GM12878 (cell line): ENCODE data around the gene U2AF2. TPM values are rescaled to one million over a fixed set of nuclear protein-coding genes. Genes with fewer than 3 reads are reported as not detected.

Source experiments
- ATAC-seq: fragments of 200-7000 bp; cut with Tn5 transposase; 3 replicates; pipeline ENCODE4 v1.9.1; 2020; ENCODE audit warnings: mild to moderate bottlenecking, moderate library complexity
- BruUV-seq: library from RNA; stranded (reverse); fragments of 400-500 nt; replicated peaks from 2 replicates; lab custom pipeline; 2021; lab: Mats Ljungman, UMichigan
- CTCF ChIA-PET: fragments of 300-600 bp; sonication (Branson Sonifier 250); formaldehyde crosslinking; extraction: SDS; loops from one replicate; lab custom pipeline; 2021; ENCODE audit warnings: inconsistent platforms; lab: Yijun Ruan, JAX
- POLR2A ChIA-PET: fragments of 350-600 bp; formaldehyde crosslinking; extraction: SDS; loops from one replicate; lab custom pipeline; 2021; ENCODE audit warnings: inconsistent platforms; lab: Charles Lee
- RAD21 ChIA-PET: fragments of 300-600 bp; sonication (Branson Sonifier 250); formaldehyde crosslinking; loops from one replicate; lab custom pipeline; 2023; ENCODE audit warnings: antibody characterized with exemption; ENCODE audit not compliant: unreplicated experiment; lab: Charles Lee
- SMC1A ChIA-PET: fragments of 300-600 bp; sonication (Branson Sonifier 250); formaldehyde crosslinking; loops from one replicate; lab custom pipeline; 2023; ENCODE audit not compliant: unreplicated experiment, uncharacterized antibody; lab: Charles Lee
- DNase-seq: peaks from one replicate; pipeline ENCODE4 v3.0.0-alpha.2; 2011; ENCODE audit warnings: low read depth, low spot score
- FAIRE-seq: peaks from 3 replicates; lab custom pipeline; 2011; peaks lifted over from hg19 to GRCh38; lab: Jason Lieb, UNC
- H2AFZ ChIP-seq: 2 replicates; pipeline ENCODE4 v1.6.0; 2011; ENCODE audit warnings: low read depth, low read length, control low read depth; ENCODE audit not compliant: control insufficient read depth
- H3K27ac ChIP-seq: 2 replicates; pipeline ENCODE4 v1.5.1; 2011; ENCODE audit warnings: control low read depth; ENCODE audit not compliant: control insufficient read depth, insufficient read depth
- H3K27me3 ChIP-seq, 2 experiments: replicated peaks in 1 of 2; 2 replicates each; pipeline versions ENCODE4 v1.6.0 to v1.6.1; 2011; ENCODE audit warnings: low read length in 1 of 2; ENCODE audit not compliant: control insufficient read depth in 2 of 2, insufficient read depth in 2 of 2
- H3K36me3 ChIP-seq, 2 experiments: 2 replicates each; pipeline ENCODE4 v1.5.1; 2011; ENCODE audit warnings: low read length in 1 of 2; ENCODE audit not compliant: control insufficient read depth in 2 of 2, insufficient read depth in 2 of 2
- H3K4me1 ChIP-seq: 2 replicates; pipeline ENCODE4 v1.6.1; 2011; ENCODE audit warnings: mild to moderate bottlenecking, low read length, moderate library complexity, mixed read lengths; ENCODE audit not compliant: control insufficient read depth, insufficient read depth
- H3K4me2 ChIP-seq: 2 replicates; pipeline ENCODE4 v1.6.0; 2011; ENCODE audit warnings: control low read depth; ENCODE audit not compliant: control insufficient read depth, insufficient read depth
- H3K4me3 ChIP-seq: fragments of 200-600 bp; sonication (generic); 2 replicates; pipeline ENCODE4 v1.5.1; 2016
- H3K79me2 ChIP-seq: 2 replicates; pipeline ENCODE4 v1.6.0; 2011; ENCODE audit warnings: low read length; ENCODE audit not compliant: control insufficient read depth, insufficient read depth
- H3K9ac ChIP-seq: 2 replicates; pipeline ENCODE4 v1.8.0; 2011; ENCODE audit warnings: low read length, control low read depth, mixed read lengths; ENCODE audit not compliant: control insufficient read depth, insufficient read depth
- H3K9me3 ChIP-seq: replicated peaks from 3 replicates; pipeline ENCODE4 v1.5.1; 2011; ENCODE audit warnings: mild to moderate bottlenecking, low read length; ENCODE audit not compliant: control insufficient read depth, insufficient read depth
- H4K20me1 ChIP-seq: 2 replicates; pipeline ENCODE4 v1.6.0; 2011; ENCODE audit not compliant: control insufficient read depth, insufficient read depth
- BRCA1 ChIP-seq: IDR thresholded peaks from 2 replicates; pipeline ENCODE4 v1.6.1; 2011; ENCODE audit warnings: low read depth, low read length, improper control_type of control experiment
- NFIC ChIP-seq: IDR thresholded peaks from 2 replicates; pipeline ENCODE4 v1.6.1; 2012; ENCODE audit warnings: low read depth, mild to moderate bottlenecking, inconsistent platforms, low read length, moderate library complexity
- NFYB ChIP-seq: IDR thresholded peaks from 2 replicates; pipeline ENCODE4 v1.6.1; 2011; ENCODE audit warnings: low read depth, mild to moderate bottlenecking, low read length, improper control_type of control experiment, moderate library complexity; ENCODE audit not compliant: insufficient read depth
- POLR2A ChIP-seq: IDR thresholded peaks from 2 replicates; pipeline ENCODE4 v1.6.1; 2011; ENCODE audit warnings: low read depth, mild to moderate bottlenecking, low read length
- RUNX3 ChIP-seq: IDR thresholded peaks from 2 replicates; pipeline ENCODE4 v1.6.1; 2012; ENCODE audit warnings: low read length, inconsistent platforms
- WRNIP1 ChIP-seq: IDR thresholded peaks from 2 replicates; pipeline ENCODE4 v1.6.1; 2011; ENCODE audit warnings: low read depth, low read length, improper control_type of control experiment, borderline replicate concordance
- ZNF217 ChIP-seq: fragments of 450-650 bp; IDR thresholded peaks from 2 replicates; pipeline ENCODE4 v1.6.1; 2017; ENCODE audit warnings: antibody characterized with exemption, mild to moderate bottlenecking
- WGBS: methylation state at CpG from one replicate; pipeline ENCODE4 v1.1.6; 2016; ENCODE audit warnings: low lambda C conversion rate; ENCODE audit not compliant: insufficient replicate concordance, insufficient coverage; ENCODE audit errors: missing lambda C conversion rate; 5-methylcytosine and 5-hydroxymethylcytosine counted together
- in situ Hi-C: fragments of 300-500 bp; cut with MboI; formaldehyde crosslinking; loops from 9 replicates; pipeline ENCODE4 v1.14.3; 2018; ENCODE audit warnings: mixed read lengths
- intact Hi-C: fragments of 100-400 bp; cut with micrococcal nuclease; formaldehyde crosslinking; loops from one replicate; pipeline ENCODE4 v1.14.2; 2022; ENCODE audit not compliant: unreplicated experiment
- polyA plus RNA-seq, 11 experiments: library from polyadenylated mRNA; depleted of rRNA in 4 of 11; unstranded in 6 of 11; stranded (reverse) in 5 of 11; fragments of >200 nt; fragmentation: Nextera tagmentation in 4 of 11; fragmentation: Illumina TruSeq in 1 of 11; extraction: Ambion mirVana in 4 of 11; extraction: Trizol in 1 of 11; gene quantifications; 1 replicate in 1 of 11; 2 replicates in 10 of 11; pipeline versions ENCODE4 v1.2.1 to v1.2.3, GENCODE V29; 2011 to 2016; ENCODE audit warnings: inconsistent platforms in 2 of 11, missing spikeins in 2 of 11, low read depth in 1 of 11
- total RNA-seq, 4 experiments: library from RNA; depleted of rRNA in 3 of 4; stranded (reverse); fragments of >200 nt in 3 of 4; fragmentation: Illumina TruSeq in 1 of 4; extraction: Trizol in 1 of 4; gene quantifications; 2 replicates each; pipeline versions ENCODE4 v1.2.1 to v1.2.3, GENCODE V29; 2013 to 2021

Gene U2AF2
- total and polyA plus RNA-seq, 10 of the 15 experiments (the other 5 are each of a cell fraction or from before 2014, with no cell fraction given) = 3.0 to 338 (median 130) TPM

- FAIRE-seq (peak; percentile 78), ATAC-seq (peak; percentile 1; the same call in 1 of the 3 replicates), DNase-seq (no peak)
- H3K36me3 ChIP-seq = peaks cover 5 to 33% of the 10 kb centered on the region in 2 experiments
- POLR2A ChIA-PET = interaction anchor here (0.5 to 2.0 kb wide), 9 partner anchors 10 to 474 kb away, joined by 3 to 9 read pairs (median 4); partner anchors contain the start of gene EPN1
- H3K27ac ChIP-seq = peak overlapping the region; percentile 100
- no peak overlapping the region for H2AFZ ChIP-seq
- H3K4me3 ChIP-seq = peak overlapping the region; percentile 94
- in situ Hi-C loops (loop anchor here (10.0 to 25.0 kb wide), 2 partner anchors 1192 to 1520 kb away; partner anchors contain the start of genes CNOT3 and LENG9), intact Hi-C loops (no loop called here)
- no peaks in the 10 kb centered on the region for H3K27me3 ChIP-seq
- H3K4me1 ChIP-seq = peaks cover 12% of the 10 kb centered on the region
- TF ChIP-seq ZNF217 = no peak
- peak; percentile 61 for TF ChIP-seq NFYB
- TF ChIP-seq WRNIP1 = peak; percentile 14; the same call in 1 of the 2 replicates
- TF ChIP-seq POLR2A = 0 out of 2 replicates have a peak, but pooled peaks have one; percentile 30
- no peak for TF ChIP-seq NFIC
- no peak for TF ChIP-seq BRCA1
- TF ChIP-seq RUNX3 = peak; percentile 19; the same call in 1 of the 2 replicates
- H3K4me2 ChIP-seq = peak overlapping the region; percentile 94
- peaks cover 60% of the 10 kb centered on the region for H3K79me2 ChIP-seq
- under 1% methylated on average over 18 of the region's 18 CpGs for WGBS
- CTCF ChIA-PET = interaction anchor here (0.9 to 2.3 kb wide), 9 partner anchors 9 to 153 kb away, joined by 3 to 14 read pairs (median 4); partner anchors contain the start of gene CCDC106
- H3K9ac ChIP-seq = peak overlapping the region; percentile 98
- SMC1A ChIA-PET = interaction anchor here (0.7 to 3.2 kb wide), 10 partner anchors 9 to 153 kb away, joined by 3 to 15 read pairs (median 4); partner anchors contain the start of gene CCDC106
- RAD21 ChIA-PET = interaction anchor here (0.6 to 2.3 kb wide), 7 partner anchors 10 to 152 kb away, joined by 3 to 14 read pairs (median 4); no protein-coding TSS in a partner anchor
- H3K9me3 ChIP-seq = no peaks in the 10 kb centered on the region
- BruUV-seq = no TSS peak
- H4K20me1 ChIP-seq = peaks cover 12% of the 10 kb centered on the region
Measured at GRCh38 chr19:55656988-55657747, 2.3 kb downstream of the U2AF2 start.
